HG03108 (cell line): ENCODE data around the gene HOMER2.
"Not testable (repeated sequence)": the region's sequence is repeated elsewhere in the genome, so short reads cannot be mapped to it uniquely, and the experiment has no call there.

Experiments
- ATAC-seq: cut with Tn5 transposase; IDR thresholded peaks from one replicate; pipeline ENCODE4 v1.9.1; 2021; ENCODE audit warnings: moderate library complexity; ENCODE audit not compliant: unreplicated experiment

The HOMER2 gene

DNA sequence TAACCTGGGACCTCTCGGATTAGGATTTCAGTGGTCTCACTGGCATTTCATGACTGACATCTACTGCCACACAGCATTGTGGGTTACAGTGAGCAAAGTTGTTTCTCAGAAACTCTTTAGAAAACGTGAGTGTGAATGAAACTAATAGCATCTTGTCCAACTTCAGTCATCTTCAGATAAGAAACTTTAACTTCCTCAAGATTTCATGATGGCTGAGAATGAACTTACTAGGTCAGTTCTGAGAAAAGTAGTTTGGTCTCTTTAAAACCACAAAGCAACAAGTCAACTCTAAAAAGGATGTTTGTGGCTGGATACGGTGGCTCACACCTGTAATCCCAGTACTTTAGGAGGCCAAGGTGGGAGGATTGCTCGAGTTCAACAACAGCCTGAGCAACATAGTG, 14.2 kb upstream of the HOMER2 start:
- ATAC-seq, result peak; percentile 68

DNA sequence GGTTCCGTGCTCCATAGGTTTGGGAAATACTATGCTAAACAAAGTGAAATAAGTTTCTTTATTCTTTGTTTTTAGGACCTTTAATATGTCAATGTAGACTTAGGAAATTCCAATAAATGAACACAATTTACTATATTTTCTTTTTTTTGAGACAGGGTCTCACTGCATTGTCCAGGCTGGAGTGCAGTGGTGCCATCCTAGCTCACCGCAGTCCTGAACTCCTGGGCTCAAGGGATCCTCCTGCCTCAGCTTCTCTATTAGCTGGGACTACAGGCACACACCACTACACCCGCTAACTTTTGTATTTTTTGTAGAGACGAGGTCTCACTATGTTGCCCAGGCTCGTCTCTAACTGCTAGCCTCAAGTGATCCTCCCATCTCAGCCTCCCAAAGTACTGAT, 12.4 kb upstream of the HOMER2 start:
- ATAC-seq, result no peak

DNA sequence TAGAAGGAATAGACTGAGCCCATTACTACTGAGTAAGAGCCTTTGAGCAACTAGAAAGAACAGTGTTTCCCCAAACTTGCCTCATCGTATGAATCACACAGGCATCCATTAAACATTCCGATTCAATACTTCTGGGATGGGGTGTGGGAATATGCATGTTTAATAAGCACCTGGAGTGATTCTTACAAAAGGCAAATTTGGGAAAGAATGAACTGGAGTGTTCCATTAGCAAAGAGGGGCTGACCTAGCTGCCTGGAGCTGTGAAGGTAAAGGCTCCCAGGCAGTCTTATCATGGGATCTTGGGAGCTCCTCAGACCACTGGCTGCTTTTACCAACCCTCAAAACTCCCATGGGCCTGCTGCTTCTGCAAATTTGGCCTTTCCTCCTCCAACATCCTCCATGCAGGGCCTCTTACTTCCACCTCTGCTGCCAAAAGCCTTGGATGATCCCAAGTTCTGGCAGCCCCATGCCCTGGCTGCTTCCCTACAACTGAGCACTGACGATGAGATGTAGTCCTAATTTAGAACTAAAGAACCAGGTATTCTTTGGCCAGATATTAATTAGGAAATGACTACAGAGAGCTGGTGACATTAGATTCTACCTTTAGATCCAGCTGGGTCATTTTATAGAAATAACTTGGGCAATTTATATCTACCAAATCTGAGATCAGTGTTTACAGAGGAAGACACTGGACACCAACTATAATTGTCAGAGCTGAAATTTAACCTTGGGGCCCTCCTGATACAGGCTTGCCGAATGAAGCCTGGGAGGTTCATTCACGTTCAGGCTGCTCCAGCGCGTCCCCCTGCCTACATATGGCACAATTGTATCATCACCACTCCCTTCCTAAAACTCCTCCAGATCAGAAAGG, 11.2 kb upstream of the HOMER2 start:
- no peak for ATAC-seq

DNA sequence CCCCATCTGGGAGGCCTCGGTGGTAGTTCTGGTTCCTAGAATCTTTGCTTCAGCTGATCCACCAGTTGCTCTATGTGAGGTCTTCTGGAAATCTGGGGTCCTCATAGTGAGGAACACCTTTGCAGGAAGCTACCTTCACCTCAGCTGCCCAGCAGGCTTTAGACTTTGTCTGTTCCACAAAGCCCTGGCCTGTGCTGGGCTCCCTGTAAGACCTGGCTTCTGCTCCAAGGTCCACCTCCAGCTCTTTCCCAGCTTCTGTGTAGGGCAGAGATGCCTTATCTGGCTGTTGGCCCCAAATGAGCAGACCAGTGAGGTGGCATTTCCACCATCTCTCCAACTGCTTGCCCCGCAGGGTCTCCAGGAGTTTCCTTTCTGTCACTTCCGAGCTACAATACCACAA, 8.2 kb upstream of the HOMER2 start:
- ATAC-seq, result no peak

DNA sequence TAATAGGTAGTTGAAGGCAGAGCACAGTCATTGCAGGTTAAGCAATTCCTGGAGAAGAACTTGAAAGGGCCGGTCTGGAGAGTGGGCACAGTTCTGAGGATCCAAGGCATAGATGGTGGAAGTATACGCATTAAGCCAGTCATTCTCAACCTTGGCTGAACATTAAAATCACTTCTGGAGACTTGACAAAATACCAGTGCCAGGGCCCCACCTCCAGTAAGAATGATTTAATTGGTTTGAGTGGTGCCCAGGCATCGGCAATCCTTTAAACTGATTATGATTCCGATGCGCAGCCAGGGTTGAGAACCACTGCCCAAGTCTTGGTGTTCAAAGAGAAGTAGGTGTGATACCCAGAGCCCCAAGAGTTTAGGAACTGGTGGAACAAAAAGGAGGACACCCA, 6.9 kb upstream of the HOMER2 start:
- ATAC-seq, result no peak

DNA sequence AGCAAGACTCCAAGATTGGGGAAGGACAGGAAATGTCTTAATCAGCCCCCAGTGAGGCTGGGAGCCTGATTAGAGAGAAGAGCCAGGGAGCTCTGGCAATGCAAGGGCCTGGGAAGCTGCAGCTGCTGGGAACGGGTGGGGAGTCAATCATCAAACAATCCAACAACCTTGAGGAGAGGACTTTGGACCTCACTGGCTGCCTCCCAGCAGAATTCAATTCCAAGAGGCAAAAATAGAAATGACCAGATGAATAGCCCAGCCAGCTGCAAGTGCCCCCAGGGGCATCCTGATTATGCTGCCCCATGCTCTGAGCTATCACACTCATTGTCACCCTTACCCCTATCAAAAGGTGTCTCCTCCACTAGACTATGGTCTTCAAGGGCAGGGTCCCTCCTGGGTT, 6.1 kb upstream of the HOMER2 start:
- ATAC-seq, result no peak

DNA sequence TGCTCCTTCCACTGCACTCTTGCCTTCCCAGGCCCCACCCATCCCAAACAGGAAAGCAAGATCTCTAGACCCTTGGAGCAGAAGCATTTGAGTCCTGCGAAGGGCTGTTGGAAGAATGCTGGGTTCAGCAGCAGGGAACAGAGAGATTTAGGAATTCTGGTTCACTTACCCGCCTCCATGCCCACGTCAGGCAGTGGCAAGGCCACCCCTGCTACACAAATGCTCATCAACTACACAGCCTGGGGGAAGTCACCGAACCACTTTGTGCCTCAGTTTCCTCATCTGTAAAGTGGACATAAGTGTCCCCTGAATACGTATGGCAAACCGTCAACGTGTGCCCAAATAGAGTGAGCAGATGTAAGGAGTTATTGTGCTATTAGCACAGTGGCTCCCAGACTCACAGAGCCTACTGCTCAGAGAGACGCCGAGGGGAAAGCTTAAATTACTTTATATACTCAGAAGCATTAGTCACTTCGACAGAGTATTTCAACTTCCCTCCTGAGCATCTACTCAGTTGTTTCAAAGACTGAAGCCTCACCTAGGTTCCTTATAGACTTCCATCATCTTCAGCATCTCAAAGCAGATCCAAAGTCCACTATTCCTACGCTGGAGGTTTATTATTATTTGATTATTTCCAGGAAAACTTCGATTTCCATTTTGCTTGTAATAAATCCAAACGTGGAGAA, 905 bp downstream of the HOMER2 start:
- ATAC-seq, result no peak

DNA sequence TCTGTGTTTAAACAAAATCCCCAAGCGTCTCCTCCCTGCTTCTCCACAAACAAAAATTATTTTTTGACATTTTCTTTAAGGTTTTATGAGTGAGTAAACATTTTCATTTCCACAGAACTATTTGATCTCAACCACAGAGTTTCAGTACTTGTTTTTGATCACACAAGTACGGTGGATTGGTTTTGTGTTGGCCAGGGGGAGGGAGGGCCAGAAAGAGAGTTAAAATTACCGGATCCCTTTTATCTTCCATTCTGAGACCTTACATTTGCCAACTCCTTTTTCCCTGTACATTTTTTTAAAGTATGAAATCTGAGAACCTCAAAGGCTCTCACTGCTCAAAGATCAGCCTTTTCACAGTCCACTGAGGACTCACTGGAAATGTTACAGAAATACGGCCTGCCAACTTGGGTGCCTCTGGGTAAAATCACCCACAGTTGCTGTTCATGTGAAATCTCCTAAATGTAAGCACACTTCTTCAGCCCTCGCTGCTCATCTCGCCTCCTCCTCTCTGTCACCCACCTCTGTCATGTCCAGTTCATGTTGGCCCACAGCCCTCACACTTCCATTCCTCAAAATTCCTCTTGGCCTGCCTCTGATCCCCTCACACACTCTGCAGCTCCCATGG, 1.7 kb downstream of the HOMER2 start:
- peak; percentile 72 for ATAC-seq

DNA sequence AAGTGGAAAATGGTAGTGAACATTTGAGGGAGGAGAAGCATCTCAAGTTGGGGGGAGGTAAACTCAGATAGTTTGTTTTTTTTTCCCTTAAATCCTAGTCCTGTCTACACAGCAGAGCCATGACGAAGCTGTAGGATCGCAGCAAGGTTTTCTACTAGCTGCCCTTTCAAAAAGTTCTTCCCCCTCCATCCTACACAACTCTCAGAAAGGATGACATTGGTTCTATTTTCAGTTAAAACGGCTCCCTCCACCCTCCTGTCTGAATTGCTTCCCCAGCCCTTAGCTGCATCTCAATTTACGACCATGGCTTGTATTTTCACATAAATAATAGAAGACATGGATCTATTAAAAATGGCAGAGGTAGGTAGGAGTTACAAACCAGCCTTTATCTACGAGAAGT, 2.2 kb downstream of the HOMER2 start:
- ATAC-seq, result no peak

DNA sequence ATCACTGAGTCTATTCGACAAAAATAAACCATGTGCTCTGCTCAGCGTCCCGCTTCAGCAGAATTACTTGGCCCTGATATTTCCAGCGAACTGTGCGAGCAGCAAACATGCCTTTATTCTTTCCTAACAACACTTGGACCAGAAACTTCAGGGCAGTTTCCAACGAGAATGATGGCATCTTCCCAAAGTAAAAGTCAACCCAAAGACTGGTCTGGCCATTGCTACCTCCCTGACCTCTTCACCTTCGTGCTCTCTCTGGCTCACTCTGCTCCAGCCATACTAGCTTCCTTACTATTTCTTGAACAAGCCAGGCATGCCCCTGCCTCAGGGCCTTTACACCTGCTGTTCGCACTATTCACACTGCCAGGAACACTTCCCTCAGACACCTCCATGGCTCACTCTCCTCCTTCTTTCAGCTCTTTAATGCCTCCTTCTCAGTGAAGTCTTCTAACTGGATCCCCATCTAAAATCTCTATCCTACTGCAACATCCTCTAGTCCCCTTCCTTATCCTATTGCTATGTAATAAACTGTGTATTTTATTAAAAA, 6.3 kb downstream of the HOMER2 start:
- no peak for ATAC-seq

DNA sequence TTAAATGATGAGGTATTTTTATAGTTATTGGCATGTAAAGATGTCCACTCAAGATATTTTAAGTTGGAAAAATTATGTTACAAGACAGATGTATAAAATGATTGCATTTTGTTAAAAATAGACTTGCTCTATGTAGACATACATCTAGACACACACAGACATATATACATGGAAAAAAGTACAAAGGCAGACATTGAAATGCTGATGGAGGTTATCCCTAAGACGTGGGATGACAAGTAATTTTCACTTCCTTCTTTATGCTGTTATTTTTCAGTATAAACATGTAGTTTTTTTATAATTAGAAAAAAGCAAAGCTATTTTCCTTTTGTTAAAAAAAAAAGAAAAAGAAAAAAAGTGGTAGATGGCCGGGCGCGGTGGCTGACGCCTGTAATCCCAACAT, 7.2 kb downstream of the HOMER2 start:
- ATAC-seq, result no peak

DNA sequence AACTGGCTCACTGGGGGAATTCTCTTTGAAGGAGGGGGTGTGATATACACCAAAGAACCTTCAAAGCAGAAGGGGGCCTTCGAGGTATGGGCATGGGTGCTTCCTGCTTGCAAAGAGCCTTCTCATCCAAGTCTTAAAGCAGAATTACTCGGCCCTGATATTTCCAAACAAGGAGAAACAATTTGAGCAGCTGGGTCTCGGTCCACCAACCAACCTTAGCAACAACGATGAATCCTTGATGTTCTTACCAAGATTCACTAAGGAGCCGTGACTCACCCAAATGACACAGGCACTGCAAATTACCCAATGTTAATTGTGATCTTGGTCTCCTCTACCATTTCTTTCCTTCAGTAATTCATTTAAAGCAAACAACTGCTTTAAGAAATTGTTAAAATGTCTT, 7.7 kb downstream of the HOMER2 start:
- ATAC-seq, result no peak

DNA sequence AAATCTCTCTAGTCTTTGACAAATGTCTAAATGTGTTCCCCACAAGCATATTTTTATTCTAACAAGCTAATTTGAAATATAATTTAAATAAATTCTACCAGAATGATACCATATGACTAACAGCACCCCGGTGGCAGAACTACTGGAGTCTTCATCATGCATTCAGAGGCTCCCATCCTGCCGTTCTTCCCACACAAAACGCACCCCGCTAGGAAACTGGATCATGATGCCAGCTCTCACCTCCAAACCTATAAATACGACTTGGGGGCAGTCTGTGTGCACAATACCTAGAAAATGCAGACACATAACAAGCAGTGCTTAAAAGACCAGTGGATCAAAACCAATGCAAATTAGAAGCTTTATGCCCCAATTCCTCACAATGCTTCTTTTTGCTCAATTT, 8.5 kb downstream of the HOMER2 start:
- ATAC-seq, result no peak

DNA sequence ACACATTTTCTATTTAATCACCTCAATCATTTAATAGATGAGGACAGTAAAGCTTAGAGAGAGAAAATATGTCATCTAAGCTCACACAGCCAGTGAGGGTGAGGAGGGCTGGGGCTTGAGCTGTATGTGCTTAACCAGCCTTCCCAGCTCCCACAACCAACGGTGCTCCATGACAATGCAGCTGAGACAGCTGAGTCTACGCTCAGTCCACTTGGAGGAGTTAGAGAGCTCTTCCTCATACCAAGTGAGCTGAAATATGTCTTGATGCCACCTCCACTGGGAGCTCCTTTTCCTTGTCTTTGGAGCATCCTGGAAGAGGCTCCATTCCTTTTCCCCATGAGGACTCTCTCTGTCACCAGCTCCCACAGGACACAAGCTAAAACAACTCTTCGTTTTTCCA, 9.3 kb downstream of the HOMER2 start:
- no peak for ATAC-seq

DNA sequence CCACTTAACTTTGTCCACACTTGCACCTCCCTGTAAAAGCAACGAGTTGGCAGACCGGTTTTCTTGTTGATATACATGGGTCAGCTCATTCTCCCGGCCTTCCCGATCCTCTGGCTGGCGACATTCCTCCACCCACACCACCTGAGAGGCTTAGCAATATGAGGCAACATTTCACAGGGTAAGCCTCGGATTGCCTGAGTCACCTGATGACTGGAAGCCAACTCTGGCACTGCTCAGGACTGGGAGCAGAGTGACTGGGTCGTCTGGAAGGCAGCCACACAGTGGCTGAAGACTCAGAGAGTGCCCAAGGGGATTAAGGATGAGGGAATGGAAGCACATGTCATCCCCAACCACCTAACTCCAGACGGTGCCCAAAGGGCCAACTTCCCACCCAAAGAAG, 9.8 kb downstream of the HOMER2 start:
- no peak for ATAC-seq

DNA sequence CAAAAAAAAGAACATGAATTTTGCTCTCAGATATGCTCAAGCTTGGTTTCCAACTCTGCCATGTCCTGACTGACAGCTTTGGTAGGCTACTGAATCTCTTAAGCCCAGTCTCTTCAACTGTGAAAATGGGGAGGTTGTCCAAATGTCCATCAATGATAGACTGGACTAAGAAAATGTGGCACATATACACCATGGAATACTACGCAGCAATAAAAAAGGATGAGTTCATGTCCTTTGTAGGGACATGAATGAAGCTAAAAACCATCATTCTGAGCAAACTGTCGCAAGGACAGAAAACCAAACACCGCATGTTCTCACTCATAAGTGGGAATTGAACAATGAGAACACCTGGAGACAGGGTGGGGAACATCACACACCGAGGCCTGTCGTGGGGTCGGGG, 12.8 kb downstream of the HOMER2 start:
- not testable (repeated sequence) for ATAC-seq

DNA sequence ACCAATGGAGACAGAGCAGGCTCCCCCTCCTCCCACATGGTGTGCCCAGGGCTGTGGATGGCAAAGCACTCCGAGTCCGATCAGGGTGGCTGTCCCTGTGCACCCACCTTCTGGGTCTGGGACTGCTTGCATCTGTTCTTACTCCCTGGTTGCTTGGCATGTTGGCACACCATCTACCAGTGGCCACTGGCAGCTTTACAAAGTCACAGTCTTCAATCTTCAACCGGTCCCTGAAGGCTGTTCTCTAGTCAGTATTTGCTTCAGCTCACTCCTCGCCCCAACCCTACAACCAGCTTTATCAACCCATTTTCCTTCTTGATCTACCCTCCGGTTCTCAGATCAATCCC, 14.8 kb downstream of the HOMER2 start:
- ATAC-seq, result no peak

DNA sequence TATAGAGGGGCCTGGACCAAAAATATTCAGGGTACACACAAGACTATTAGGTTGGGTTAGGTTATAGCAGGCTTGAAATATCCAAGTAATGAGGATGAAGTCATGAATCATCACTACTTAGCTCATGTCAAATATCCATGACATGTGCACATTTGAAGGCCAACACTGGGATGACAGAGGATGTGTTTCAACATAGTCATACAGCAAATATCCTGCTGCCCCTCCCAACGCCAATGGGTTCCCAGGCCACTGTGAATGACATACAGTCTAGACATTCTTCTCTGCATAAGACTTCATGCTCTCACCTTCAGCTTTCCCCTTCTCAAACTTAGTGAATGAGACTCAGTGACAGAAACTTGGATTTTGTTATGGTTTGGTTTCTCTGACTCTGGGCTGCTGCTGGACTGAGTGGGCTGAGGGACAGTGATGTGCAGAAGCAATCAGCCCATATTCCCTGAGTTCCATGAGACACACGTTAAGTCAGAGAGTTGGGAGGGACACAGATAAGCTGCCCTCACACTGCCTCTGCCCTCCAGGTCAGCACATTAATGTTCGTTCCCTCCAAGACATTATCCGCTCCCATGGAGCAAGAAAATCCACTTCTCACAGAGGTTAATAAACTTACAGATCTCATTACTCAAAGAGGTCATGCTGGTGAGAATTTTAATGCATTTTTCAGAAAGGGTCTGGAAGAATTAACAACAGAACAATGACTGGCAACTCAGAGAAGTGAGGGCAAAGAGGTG, 15.4 kb downstream of the HOMER2 start:
- ATAC-seq, result no peak

DNA sequence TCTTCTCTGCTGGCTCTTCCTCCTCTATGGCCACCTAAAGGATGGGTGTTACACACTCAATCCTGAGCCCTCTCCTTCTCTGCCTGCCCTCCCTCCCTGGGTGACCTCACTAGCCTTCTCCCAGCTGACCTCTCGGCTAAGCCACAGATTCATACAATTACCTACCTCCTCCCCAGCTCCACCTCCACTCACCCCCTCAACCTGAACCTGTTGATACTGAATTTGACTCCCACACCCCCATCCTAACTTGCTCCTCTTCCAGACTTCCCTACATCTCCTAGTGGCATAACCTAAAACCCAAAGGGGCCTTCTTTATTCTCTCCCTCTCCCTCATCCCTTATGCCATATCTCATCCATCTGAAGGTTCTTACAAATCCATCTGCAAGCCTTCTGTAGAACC, 17.1 kb downstream of the HOMER2 start:
- no peak for ATAC-seq

DNA sequence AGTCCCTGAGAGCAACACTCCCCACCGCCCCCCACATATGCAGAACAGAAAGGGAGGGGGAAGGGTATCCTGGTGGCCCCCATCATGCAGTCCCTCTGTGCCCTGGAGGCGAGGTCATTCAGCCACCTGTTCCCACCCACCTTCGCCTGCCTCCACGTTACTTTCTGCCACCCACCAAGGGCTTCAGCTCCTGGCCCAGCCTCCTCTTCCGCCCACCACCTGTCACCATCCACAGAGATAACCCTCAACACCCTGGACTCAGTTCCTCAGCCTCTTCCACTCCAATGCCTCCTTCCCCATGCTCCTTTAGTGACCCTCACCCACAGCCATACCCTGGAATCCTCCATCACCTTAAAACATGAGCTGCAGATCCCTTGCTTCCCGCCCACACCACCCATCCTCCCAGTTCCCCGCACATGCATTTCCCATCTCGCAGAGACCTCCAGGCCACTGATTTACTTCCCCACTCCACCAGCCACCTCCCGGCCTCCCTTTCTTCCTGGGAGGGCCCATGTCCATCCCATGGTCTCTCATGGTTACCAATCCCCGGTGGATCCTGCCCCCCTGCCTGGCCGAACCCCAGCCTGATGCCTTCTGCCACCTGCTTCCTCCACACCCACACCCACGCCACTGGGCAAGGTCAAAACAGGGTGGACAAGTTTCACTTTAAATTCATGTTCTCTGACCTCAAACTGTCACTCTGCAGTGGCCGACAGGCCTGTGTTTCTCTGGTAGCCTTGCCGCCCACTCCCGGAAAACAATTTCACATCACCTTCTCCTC, 18.2 kb downstream of the HOMER2 start:
- ATAC-seq, result no peak
